Fibroblast of skin of right biceps (primary cell): ENCODE data around the gene BCL11A.

Experiments
- DNase-seq: peaks from one replicate; pipeline ENCODE4 v3.0.0-alpha.2; 2013

Gene BCL11A

DNA sequence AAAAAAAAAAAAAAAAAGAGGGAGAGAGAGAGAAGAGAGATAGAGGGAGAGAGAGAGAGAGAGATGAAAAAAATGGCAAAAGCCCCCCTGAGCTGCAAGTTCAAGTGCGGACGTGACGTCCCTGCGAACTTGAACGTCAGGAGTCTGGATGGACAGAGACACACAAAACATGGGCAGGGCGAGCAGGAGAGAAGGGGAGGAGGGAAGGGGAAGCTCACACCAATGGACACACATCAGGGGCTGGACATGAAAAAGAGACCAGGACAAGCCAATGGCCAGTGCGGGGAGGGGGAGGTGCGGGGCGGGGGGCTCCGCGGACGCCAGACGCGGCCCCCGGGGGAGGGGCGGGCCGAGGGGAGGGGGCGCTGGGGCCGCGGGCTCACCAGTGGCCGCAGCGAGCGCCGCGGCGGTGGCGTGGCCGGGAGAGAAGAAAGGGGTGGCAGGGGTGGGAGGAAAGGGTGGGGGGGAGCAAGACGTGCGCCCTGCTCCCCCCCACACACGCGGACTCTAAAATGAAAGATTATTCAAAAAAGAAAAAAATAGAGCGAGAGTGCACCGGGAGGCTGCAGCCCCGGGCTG is at the start of gene BCL11A:
Gene BCL11A, minus strand, starts transcription at position 160 of the 579 bp plus-strand sequence. CDS start 384 bp downstream, outside the sequence.
- DNase-seq, result peak; percentile 95

DNA sequence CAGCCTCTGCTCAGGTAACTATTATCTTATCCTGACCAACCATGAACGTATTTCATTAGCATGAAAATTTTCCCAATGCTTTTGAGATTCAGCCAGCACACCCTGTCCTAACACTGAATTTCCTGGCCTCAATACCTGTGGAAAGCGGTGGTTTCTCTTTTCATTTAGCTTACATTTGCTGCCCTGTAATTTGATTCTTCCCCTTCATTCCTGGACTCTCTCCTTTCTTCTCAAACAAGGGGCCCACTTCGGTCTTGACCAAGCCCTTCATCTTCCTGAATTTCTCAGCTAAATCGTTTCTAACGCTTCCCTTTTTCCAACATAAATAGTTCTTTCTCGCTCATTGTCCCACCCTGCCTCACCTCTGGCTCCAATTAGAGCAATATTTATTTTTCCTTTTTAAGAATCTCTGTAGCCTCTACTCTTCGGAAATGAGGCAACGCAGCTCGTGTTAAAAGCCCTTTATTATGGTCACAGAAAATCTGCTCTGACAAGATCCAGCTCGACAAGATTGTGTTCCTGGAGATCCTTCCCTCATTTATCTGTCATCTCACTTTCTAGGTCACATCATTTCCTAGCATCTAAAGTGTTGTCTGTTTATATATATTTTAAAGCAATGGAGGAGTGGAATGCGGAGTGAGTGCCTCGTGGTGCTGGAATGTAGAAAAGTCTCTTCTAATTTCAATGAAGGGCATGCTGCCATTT is 49.5 kb upstream of the BCL11A start:
- peak; percentile 9 for DNase-seq

DNA sequence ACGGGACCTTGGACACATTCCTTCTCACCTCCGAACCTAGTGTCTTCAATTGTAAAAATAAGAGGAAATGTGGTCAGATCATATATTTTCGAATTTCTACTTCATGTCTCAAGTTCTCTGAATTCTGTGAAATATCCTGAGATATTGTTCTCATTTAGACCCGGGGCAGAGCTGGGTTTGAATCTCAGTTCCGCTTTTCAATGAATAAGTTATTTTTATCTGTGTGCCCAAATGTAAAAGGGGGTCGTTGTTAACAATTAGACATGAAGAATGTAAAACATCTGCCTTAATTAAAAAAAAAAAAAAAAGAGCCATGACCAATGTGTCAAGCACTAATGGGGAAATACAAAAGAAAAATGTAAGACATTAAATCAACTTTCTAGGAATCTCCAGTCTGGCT is 48.9 kb upstream of the BCL11A start:
- no peak for DNase-seq

DNA sequence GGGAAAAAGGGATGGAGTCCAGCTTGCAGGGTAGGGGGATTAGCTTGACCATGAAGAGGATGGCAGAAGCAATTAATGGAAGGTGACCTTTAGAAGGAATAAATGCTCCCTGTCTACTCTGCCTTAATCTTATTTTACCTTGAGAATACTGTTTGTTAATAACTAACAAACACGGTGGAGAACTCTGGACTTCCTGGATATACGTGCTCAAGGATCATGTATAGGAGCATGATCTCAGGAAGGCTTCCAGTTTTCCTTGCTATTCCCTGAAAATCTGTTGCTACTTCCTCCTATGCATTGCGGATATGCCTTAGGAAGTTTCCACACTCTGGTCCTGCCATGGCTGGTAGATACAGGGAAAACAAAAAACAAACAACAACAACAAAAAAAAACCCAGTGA is 44.8 kb upstream of the BCL11A start:
- no peak for DNase-seq

DNA sequence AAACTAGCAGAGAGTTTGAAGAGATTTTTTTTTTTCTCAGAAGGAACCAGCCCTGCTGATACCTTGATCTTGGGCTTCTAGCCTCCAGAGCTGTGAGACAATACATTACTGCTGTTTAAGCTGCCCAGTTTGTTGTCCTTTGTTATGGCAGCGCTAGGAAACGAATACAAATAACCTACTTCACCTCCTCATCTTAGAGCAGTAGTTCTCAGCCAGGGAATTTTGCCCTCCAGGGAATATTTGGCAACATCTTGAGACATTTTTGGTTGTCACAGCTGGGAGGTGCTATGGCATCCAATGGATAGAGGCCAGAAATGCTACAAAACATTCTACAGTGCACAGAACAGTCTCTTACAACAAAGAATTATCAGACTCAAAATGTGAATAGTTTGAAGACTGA is 43.9 kb upstream of the BCL11A start:
- DNase-seq, result no peak

DNA sequence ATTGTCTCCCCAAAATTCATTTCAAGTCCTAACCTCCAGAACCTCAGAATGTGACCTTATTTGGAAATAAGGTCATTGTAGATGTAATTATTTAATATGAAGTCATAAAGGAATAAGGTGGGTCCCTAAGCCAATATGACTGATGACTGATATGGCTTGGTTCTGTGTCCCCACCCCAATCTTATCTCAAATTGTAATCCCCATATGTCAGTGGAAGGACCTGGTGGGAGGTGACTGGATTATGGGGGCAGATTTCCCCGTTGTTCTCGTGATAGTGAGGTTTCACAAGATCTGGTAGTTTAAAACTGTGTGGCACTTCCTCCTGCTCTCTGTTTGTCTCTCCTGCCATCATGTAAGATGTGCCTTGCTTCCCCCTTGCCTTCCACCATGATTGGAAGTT is 43.0 kb upstream of the BCL11A start:
- DNase-seq, result no peak

DNA sequence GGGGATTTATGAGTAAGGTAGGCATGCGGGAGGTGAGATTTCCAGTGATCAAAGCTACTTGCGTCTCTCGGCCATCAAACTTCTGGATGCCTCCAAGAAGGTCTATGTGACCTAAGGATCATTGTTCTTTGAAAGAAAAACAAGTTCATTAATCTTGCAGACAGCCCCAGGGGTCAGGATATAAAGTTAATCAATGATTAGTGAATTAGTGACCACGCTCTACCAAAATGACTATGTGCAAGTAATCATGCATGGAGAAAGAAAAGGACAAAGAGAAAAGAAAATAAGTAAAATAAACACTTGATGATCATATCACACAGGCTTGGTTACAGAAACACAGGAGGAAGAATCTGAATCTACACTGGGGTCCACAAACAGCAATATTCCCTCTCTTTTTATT is 42.5 kb upstream of the BCL11A start:
- no peak for DNase-seq

DNA sequence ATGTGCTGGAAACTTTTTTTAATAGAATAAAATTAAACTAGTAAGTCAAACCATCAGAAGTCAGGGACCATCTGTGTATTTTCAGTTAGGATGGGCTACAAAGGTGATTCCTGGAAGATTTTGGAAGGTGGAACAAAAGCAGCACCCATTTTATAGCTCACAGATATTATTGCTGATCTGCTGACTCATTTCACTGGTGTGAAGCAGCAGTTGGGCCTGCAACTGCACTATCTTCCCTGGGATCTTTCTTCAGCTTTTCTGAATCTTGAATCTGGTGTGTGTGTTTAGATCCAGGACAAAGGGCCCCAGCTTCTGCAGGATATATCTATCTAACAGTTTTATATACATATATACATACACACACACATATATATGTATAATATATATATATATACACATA is 35.6 kb upstream of the BCL11A start:
- no peak for DNase-seq

DNA sequence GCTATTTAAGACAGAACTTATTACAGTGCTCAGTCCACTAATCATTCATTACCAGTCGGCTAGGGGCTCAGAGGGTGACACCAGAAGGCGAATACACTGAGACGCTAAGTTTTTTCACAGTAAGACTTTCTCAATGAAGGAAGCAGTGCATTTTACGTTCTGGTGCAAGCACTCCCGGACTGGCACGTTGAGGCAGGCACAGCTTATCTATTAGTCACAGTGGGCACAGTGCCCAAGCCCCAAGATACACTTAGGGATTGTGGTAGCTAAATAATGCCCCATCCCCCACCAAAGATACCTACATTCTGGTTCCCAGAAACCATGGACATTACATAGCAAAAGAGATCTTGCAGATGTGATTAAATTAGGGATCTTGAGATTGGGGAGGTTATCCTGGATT is 32.6 kb upstream of the BCL11A start:
- peak; percentile 7 for DNase-seq

DNA sequence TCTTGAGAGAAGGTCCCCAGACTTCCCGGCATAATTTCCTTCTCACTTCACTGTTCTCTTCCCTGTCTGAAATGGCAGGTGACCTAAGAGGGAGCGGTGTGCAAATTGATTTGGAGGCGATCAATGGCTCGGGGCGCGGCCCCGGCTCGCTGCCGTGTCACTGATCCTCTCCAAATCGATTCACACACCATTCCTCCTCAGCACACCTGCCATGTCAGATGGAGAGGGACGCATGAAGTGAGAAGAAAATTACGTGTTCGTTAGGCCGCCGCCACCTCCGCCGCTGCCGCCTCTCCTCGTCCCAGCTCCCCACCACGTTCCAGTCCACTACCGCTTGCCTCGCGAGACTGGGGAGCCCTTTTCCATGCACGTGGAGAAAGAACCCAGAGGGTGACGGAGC is 31.8 kb upstream of the BCL11A start:
- DNase-seq, result no peak

DNA sequence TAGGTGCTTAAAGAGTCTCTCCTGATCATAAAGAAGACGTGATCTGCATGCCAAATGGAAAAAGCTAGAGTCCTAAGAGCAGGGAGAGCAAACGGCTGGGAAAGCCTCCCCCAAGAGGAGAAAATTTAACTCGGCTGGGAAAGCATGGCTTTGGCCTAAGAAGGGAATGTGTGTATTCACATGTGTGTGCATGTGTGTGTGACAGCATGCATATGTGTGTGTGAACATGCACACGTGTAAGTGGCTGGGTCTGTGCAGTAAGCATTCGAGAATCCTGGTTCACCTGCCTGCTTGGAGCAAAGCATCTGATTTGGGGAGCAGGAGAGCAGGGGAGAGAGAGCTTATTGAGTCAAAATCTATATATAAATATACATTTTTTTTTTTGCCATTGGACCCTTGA is 30.1 kb upstream of the BCL11A start:
- no peak for DNase-seq

DNA sequence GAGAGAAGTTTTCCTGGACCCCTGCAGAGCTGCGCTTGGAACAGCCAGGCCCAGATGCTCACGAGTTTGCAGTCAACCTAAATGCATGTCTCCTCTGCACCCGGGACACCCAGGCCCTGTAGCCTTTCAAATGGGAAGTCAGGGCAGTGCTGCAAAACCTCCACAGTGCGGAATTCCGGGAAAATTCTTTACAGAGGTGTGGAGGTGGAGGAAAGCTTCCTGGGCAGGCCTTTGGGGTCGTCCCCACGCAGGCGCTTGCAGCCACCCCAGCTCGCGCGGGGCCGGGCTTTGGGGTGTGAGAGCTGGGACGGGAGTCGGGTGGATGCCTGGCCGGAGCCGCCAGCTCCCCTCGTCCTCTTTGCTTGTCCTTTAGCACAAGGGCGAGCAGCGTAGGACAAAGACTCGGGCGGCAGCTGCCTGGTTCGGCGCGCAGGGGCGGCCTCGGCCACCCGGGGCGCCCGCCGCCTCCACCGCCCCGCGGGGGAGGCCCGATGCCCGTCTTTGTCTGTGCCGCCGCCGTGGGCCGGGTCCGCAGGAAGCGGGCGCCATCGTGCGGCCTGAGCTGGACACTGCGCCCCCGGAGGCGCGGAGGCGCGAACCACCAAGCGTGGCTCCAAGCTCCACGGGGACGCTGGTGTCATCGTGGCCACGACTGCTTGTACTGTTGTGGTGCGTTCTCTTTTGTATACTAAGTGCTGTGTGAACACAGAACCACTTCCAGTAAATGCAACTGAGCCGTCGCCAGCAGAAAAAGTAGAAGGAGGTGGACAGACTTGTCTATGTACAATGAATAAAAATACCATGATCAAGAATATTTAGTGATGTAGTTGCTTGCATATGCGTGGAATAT is 28.2 kb upstream of the BCL11A start:
- DNase-seq, result peak; percentile 63

DNA sequence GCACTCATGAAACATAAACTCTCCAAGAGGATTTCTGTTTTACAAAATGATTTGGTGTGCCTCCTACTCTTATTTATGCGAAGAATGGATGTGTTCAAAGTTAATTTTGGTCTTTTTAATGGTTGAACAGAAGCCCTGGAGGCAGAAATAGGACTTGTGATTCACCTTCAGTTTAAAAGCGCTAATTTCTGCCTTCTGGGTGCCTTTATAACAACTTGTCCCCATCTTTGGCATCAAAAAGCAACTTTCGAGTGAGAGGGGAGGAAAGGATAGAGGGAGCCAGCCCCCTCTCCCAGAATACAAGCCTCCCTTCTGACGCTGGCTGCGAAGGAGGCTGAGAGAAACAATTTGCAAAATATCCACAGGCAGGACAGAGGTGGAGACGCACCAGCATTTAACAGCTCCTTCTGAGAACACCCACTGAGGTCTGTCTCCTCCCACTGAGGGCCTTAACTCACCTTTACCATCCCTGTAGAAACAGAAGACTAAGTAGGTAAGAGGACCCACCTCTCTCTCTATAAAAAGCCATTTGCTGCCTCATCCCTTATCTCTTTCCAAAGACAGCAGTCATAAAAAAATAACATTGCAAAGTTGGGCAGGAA is 24.3 kb upstream of the BCL11A start:
- no peak for DNase-seq

DNA sequence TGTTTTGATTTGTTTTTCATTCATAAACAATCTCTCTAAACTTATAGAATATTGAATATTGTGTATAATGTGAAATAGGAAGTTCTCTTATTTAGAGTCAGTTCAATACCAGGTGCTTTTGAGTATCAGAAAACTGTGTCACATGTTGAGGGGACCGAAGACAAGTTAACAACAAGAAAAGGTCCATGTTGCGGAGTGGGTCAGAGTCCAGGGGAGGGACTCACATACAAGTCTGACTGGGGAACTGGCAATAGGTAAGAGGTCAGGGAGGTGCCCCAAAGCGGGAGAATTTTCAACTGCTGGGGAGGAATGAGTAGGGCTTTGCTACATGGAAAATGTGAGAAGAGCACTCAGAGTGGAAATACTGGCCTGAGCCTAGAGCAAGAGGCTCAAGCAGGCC is 19.8 kb upstream of the BCL11A start:
- no peak for DNase-seq

DNA sequence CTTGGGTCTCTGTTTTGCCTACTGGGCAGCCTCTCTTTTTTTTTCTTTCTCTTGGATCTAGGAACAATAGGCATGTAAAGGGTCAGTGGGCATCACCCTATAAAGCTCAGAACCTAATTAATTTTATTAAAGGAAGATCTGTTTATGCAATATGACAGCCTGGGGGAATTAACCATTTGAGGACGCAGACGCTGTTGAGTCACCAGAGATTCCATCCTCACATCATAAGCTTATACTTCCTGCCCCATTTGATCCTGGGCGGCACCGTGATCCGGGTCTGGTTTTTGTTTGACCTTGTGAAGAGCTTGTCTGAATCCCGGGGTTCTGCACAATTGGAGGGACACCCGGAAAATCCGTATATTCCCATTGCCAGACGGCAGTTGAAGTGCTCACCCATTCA is 16.8 kb upstream of the BCL11A start:
- peak; percentile 32 for DNase-seq

DNA sequence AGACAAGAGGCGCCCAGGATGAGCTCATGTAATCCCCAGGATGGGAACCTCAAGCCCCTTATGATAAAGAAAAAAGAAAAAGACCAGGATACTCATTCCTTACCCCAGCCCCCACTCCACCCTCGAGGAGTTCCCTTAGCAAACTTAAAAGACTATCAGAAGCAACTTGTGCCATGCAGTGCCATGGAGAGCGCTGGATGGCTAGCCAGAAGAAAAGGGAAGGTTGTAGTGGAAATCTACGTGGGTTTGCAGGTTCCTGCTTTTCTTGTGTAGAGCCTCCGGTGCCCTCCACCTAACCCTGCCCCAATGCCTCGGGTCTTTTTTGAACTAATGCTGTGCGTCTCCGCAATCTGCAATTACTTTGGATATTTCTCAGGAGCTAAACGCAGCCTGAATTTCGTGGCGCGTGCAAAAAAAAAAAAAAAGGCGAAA is 16.2 kb upstream of the BCL11A start:
- no peak for DNase-seq

DNA sequence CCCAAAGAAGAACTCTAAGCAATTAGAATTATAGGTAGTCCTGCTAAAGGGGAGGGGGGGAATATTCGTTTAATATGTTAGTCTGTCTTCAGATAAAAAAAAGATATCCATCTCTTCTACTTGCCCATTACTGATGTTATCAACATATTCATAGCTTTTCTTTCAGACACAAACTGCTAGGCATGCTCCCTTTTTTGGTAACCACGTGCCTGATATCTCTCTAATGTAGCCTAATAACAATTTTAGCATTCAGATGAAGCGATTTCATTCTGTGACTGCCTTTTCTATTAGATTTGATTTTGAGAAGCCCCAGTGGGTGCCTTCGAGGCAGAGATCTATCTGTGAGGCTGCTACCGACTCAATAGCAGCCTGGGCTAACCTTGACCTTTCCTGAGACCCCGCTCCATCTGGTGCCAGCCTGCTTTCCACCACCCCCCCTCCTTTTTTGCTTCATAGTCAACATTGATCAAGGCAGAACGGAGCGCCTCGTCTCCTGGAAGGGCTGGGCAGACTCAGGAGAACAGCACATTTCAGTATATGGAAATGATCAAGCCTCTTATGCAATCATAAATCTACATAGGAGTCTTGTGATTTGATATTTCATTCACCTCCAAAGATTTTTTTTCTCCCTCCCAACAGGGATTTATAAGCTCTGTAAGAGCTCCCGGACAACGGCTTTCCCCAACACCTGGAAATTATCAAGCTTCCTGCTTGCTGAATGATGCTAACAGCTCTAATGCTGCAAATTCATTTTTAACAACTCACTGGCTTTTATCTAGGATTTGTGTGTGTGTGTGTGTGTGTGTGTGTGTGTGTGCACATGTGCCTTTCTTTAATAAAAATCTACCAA is 14.7 kb upstream of the BCL11A start:
- DNase-seq, result peak; percentile 40

DNA sequence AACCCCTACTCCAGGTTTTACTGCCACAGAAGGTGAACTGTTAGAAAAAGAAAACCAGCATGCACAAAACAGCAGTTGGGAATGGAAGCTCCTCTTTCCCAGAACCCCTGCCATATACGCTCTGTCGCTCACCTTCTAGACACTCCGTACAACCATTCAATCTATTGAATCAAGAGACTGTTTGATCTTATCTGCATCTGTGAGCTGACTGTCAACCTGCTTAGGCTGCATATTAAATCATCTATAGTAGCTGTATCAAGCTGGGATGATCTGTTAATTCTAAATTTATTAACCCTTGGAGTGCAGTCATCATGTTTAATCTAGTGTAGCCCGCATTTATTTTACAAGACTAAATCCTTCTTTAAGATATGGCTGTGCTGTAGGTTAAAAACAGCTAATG is 13.6 kb upstream of the BCL11A start:
- DNase-seq, result no peak

DNA sequence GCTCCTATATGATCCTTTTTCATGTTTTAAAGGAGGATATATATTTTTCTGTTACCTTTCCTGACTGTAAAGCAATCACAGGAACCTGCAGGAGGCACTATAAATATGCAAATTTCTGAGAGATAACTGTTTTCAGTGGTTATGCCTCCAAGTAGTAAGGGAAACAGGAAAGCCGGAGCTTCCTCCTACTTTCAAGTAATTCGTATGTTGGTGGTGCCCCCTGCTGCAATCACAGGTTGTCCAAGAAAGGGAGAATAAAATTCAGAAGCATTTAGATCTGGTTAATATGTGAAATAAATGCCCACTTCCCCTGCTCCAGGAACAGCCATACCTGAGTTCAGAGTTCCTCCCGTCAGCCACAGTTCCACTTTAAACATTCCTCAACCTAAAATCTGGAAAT is 12.0 kb upstream of the BCL11A start:
- DNase-seq, result peak; percentile 49

DNA sequence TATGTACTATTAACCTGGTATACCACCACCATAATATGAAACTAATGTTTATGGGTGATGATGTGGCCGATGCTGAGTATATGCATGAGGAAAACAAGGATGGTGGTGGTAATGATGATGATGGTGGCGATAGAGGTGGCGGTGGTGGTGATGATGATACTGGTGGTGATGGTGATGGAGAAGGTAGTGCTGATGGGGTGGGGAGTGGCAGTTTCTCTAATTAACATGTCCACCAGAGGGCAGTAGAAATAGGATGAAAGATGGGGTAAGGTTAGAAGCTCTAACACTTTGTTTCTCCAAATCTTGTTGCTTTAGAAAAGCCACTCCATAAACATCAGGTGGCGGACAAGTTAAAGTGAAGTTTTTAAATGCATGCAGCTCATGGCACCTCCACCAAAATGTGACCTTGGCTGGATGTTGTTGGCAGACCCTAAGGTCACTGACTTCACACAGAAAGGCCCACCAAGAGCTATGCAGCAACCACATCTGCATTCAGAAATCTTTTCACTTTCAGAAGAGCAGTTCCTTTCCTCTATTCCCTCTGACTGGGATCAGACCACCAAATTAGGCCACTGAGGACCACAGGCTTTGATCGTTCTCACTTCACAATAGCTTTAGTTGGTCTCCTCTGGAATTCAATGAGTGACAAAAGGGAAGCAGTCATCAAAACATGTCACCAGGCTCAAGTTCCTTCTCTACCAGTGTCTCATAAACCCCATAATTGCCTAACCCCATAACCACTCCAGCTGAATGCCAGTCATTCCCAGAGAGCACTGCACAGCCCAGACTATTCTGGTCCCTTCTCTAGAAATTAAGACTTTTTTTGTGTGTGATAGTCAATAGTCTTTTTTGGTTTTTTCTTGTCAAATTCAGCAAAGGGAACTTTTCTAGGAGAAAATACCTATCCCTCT is 7.5 kb upstream of the BCL11A start:
- DNase-seq, result no peak

DNA sequence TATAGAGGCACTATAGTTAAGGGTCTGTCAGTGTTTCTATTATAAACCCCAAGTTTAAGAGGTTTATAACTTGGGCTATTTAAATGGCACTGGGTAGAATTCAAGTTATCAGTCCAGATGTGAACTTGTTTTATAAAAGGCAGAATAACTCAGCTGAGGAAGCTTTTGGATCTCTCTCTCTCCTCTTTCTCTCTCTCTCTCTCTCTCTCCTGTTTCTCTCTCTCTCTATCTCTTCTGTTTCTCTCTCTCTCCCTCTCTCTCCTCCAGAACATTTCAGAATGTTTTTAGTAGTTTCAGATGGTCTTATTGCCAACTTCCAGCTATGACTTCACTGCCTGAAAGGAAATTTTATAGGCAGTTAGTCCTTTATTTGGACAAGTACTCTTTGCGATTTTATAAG is 6.4 kb upstream of the BCL11A start:
- no peak for DNase-seq

DNA sequence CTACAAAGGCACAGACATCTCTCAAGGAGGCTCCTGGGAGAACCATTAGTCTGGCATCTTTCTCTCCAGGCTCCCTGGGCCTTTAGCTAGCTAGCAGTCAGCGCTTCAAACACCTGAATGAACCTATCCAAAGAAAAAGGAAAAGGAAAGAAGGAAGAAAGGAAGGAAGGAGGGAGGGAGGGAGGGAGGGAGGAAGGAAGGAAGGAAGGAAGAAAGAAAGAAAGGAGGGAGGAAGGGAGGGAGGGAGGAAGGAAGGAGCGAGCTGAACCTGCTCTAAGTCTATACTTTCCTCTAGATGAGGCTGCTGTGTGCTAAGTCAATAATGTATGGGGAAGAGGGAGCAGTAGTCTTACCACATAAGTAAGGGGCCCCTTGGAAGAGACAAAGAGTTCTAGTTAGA is 5.1 kb upstream of the BCL11A start:
- DNase-seq, result no peak
